Stimulated activated CD8-positive, alpha-beta memory T cell treated with anti-CD3 and anti-CD28 coated beads, Interleukin-7, amount 100 ng/mL, for 1 hour (primary cell): ENCODE measurements around the gene GPR158.

Experiments
- DNase-seq, 2 donors: peaks; one replicate each; pipeline ENCODE4 v3.0.0-alpha.2; 2020; ENCODE audit warnings: low read depth in 2 of 2

GPR158 gene

DNA sequence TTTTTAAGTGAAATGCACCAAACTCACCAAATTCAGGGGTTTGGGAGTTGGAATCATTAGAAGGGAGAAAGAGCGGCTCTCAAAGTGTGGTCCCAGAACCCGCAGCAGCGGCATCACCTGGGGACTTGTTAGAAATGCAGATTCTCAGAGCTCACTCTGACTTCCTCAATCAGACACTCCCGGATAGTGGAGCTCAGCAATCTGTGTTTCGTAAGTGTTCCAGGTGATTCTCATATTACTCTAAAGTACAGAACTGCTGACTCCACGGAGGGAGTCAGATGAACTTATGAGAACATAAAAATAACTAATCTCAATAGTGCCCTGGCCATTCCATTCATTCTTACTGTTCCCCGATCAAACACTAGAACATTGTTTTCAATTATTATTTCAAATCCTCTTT is 400.5 kb downstream of the GPR158 start:
- DNase-seq = no peak

DNA sequence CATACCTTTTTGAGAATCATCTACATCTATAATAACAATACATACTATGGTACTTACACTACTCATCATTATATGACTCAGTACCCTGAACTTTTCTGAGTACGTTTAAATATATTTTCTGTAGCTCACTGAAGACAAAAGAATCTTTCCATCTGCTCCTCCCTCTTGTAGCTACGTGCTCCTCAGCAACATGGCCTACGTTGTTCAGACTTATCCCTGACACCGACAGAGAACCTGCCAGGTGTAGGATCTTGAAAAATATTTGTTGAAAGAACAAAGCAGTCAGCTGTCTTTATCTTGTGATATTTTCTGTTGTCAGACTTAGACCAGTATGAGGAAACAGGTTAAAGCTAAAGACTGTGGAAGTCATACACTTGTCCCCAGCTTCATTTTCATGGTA is 403.3 kb downstream of the GPR158 start:
- DNase-seq = no peak

DNA sequence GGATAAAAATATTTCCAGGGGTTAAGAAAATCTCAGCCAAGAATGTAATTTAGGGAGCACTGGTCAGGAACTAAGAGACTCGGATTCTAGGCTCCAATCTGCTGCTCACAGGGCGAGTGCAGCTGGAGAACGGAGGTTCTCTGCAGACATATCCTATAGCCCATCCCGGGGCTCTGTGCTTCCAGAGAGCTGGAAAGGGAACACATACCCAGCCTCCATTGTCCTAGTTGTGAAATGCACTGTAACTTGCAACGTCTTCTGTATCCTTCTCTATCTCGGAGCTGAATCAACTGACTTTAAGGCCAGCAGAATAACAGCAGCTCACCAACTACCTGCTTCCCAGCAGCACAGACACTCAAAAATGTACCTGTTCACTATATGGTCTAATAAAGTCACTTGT is 408.2 kb downstream of the GPR158 start:
- DNase-seq = no peak

DNA sequence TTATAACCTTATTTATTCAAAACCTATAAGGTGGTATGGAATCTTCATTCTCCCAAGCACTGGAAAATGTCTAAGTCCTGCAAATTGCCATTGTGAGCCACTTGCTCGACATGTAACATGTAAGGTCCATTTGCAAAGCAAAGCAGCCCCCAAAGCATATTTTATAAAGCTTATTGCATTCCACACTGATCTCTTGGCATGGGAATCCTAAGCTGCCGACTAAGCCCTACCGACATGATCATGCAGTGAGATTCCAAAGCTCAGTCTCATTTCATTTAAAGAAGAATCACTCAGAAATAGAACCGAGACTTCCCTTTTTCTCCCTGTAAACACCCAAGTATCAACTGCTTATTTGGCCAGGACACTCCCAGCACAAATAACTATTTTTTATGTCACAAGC is 425.9 kb downstream of the GPR158 start:
- no peak for DNase-seq

DNA sequence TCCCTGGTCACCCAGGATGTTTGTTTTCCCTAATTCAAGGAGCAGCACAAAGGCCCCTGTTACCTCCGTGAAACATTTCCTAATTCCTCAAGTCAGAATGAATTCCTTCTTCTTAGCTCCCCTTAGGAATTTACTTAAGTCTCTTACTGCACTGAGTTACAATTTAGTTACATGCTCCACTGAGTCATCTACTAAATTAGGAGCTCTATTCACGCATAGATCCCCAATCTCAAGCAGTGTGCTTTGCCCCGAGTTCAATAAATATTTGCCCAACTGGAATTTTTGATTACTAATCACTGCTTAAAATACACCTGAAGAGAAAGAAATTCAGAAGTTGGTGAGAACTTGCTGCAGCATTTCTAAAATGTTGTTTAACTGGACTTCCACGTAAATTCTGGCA is 429.8 kb downstream of the GPR158 start:
- no peak for DNase-seq

DNA sequence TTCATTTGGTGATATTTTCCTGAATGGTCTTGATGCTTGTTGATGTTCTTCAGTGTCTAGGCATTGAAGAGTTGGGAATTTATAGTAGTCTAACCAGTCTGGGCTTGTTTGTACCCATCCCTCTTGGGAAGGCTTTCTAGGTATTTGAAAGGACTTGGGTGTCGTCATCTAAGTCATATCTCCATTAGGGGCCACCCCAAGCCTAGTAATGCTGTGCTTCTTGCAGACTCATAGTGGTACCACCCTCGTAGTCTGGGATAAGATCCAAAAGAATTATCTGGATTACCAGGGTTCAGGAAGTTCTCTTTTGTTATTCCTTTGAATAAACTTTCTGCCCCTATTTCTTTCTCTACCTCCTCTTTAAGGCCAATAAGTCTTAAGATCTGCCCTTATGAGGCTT is 439.9 kb downstream of the GPR158 start:
- no peak for DNase-seq

DNA sequence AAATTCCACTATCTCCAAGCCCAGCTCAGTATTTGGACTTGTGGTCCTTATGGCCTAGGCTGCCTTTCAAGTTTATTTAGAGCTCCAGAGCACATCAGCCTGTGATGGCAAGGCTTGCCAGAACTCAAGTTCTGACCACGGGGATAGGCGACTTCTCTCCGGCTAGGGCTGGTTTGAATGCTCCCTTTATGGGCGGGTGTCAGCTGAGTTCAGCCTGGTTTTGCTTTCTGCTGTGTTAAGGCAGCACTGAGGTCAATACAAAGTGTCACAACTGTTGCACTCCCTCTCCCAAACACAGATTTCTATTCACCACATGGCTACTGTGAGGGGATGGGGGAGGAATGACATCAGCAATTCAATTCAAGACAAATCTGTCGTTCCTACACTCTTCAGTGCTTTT is 441.1 kb downstream of the GPR158 start:
- no peak for DNase-seq

DNA sequence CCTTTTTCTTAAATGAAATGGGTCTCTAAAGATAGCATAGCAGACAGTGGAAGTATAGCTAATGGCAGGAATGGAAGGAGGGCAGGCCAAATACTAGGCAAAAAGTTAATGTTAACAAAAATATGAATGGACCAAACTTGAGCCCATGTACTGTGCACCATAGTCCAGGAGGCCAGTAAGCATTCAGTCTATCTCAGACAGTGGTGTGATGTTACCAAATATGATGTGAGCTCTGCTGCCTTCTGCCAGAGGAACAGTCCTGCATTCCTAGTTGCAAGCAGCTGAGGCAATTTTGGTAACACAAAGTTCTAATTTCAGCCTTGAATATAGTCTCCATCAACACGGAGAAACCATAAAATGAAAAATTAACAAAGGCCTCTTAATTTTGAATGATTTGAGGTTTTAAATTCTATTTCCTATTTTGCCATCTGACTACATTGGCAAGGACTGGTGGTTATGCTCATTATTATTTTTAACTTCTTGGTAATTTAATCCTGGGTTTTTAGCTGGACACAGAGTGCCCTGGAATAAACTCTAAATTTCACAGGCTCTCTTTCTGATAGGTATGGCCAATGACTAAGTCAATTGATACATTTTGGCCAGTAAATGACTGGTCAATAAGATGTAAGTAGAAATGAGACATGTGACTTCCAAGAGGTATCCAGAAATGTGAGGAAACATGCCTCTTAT is 442.2 kb downstream of the GPR158 start:
- DNase-seq = no peak

DNA sequence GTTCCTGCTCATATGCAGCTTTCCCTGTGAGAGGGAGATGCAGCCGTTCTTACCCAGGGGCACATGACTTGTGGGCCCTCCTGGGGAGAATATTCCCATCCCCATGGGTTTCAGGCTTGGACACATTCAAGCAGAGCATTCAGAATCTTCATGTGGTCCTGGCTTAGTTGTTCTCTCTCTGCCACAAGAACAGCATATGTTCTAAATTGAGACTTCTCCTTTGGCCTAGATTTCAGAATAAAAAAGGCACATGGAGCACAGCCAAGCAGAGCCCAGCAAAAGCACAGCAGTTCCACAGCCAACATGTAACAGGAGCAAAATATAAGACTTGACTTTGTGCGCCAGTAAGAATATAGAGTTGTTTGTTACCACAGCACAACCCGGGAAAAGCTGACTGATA is 452.8 kb downstream of the GPR158 start:
- no peak for DNase-seq

DNA sequence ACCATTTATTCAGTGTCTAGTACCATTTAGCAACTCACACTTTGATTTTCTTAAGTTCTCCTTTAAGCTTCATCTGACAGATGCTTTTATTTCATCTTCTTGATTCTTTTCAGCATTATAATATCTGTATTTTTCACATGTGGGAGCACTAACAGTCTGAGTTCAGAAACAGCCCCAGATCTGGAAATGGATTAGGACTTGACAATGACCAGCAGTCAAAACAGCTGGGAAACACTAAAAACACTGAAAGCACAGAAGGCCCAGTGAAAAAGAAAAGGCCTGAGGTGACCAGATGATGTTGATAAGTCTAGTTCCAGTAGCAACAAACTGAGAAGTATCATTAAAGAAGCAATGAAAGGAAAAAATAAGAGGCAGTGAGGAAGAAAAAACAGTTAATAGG is 454.5 kb downstream of the GPR158 start:
- DNase-seq = no peak

DNA sequence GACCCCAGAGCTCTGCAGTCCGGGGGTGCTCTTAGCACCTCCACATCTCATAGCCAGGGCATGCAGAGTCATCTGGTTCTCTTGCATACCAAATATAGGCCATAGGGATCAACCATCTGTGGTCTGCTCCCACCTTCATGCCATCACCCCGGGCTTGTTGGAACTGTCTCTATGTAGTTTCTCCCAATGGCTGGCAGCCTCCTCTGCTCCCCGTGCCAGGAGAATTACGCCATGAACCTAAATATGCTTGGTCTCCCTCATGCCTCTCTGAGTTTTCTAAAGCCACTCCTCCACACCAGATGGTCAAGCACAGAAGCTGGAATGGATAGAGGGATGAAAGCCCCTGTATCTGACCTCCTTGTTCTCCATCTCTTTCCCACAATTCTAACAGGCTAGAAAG is 456.7 kb downstream of the GPR158 start:
- DNase-seq = no peak

DNA sequence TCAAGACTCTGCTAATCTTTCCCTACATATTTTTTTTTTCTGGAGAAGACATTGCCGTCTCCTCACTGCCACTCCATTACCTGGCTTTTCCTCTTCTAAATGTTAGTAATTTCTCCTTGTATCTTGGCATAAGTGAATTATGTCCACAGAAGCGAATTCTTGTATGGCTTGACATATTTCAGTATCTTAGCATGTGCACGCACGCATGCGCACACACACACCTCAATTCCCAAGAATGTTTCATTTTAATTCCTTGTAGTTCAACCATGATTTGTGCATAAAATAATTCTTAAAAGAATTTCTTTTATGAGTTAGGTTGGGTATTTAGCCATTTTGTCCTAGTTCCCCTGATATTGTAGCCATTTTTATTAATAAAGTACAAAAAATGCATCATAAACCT is 458.0 kb downstream of the GPR158 start:
- DNase-seq = no peak

DNA sequence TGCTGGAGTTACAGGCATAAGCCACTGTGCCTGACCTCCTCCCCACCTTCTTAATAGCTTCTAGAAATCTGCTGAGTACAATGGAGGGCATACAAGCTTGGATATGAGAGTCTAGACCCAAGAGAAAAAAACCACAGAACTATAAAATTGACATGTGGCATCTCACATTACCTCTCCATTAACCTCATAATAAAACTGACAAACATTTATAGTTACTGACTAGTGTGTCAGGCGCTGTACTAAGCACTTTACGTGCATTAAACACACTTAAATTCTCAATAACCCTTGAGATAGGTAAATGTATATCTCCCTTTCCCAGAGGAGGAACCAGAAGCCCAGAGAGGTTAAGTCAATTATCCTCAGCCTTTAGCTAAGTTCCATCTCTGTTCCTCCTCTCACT is 458.7 kb downstream of the GPR158 start:
- DNase-seq = no peak

DNA sequence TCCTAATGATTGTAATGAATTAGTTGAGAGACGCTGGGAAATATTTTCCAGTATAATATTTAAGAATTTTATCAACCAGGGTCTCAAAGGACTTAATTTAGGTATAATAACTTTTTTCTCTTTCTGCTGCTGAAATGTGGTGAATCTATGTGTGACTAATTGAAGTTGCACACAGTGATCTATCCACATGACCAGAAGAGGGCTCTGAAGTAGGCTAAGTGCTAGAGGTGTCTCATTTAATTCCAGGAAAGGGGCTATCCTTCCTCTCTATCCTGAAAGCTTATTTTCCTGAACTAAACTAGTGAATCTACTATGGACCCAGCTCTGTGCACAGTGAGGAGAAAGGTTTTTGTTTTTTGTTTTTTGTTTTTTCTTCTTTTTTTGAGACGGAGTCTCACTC is 464.8 kb downstream of the GPR158 start:
- no peak for DNase-seq

DNA sequence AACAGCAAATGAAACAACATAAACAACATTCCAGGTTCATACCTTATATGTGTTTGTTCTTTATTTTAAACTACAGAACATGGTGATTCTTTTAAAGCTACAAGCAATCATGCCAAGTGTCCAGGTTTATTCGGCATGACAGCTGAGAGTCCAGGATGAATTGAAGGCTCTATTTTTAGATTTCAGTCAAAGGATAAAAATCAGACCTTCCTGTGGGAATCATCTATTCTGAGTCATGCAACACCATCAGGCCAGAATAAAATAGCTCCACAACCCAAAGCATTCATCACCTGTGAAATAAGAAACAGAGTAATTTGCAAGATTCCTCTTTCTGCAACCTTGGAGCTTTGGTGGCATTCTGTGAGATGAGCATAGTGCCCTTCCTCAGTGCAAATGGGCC is 466.8 kb downstream of the GPR158 start:
- DNase-seq = no peak

DNA sequence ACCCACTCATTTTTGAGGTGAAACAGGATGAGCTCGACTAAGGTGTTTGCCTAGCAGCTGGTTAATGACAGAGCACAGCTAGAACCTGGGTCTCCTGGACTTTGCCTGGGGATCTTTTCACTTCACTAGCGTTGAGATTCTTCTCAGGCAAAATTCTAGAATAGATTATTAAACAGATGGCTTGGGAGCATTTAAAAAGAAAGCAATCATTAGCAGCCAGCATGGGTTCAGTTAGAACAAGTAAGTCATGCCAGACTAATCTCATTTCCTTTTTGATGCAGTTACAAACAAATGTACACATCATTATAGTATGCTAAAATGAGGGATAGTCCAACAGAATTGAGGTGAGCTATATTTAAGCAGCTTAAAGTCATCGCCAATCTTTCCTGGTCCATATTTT is 467.9 kb downstream of the GPR158 start:
- no peak for DNase-seq

DNA sequence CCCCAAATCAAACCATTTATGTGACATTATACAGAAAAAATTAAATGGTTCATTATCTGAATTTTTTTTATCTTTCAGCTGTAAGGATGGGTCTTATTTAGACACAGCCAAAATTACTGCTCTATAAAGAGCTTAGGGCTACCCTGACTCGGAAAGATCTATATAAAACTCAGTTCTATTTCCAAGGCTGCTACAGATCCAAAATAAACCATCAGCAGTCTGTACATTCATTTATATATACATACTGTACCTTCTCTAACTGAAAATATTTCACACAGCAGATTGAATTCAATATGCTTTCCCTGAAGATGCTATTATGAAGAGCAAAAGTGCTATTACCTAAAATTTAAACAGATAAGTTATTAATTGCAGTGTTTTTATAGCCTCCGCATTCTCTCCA is 471.6 kb downstream of the GPR158 start:
- no peak for DNase-seq

DNA sequence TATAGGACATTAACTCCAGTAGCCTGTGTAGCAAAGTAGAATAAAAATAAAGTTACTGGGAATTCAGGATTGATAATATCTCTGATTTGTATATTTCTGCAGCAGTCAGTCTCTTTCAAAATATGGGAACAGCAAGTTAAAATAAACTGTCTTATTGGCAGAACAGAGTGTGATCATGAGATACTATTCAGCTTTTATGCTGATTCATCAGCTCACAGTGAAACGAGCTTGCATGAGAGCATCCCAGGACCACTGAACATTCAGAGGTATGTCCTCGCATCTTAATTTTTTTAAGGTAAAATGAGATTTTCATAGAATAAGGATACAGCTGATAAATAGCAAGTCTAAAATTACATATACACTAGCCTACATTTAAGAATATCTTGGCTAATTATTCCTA is 476.7 kb downstream of the GPR158 start:
- no peak for DNase-seq
